Measurements from ENCODE around the gene SEC14L1.

- TF ChIP-seq GATA2 (IDR thresholded peaks at IDR 0.05; ENCODE audit: low read depth, low read length): no peak
- no peak for TF ChIP-seq GATA3 (IDR thresholded peaks at IDR 0.05; ENCODE audit: low read depth, low read length)
Observed at GRCh38 chr17:77253611-77254051, 112.9 kb downstream of the SEC14L1 start.

All from SH-SY5Y (cell line).